ENCODE results near the gene ZNF846. TPM values are rescaled to one million over a fixed set of nuclear protein-coding genes. Genes with fewer than 3 reads are reported as not detected.
"Not testable (repeated sequence)": the region's sequence is repeated elsewhere in the genome, so short reads cannot be mapped to it uniquely, and the experiment has no call there.

ZNF846 gene
- total and polyA plus RNA-seq, 10 donors, result 4.8 to 24.0 (median 12.2) TPM

DNA sequence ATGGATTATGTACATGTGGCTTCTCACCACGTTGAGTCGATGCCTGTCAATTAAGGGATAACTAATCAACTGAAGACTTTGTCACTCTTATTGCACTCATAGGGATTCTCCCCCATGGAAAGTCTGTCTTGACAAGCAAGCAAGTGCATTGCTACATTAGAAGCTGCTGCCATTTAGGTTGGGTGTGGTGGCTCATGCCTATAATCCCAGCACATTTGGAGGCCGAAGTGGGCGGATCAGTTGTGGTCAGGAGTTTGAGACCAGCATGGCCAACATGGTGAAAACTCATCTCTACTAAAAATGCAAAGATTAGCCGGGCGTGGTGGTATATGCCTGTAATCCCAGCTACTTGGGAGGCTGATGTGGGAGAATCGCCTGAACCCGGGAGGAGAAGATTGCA is 18.3 kb upstream of the ZNF846 start:
- 93 to 98% (median 96%) methylated on average over 8 of the region's 8 CpGs for WGBS, 5 donors
- H3K27me3 ChIP-seq (replicated peaks in 1 of 7), result no peaks in the 10 kb centered on the region
- no peaks in the 10 kb centered on the region for H3K36me3 ChIP-seq
- no peak for DNase-seq
- TF ChIP-seq POLR2AphosphoS5 (IDR thresholded peaks at IDR 0.05) (no peak), POLR2A (IDR thresholded peaks at IDR 0.05) (no peak)
- TF ChIP-seq, protein P1, sequence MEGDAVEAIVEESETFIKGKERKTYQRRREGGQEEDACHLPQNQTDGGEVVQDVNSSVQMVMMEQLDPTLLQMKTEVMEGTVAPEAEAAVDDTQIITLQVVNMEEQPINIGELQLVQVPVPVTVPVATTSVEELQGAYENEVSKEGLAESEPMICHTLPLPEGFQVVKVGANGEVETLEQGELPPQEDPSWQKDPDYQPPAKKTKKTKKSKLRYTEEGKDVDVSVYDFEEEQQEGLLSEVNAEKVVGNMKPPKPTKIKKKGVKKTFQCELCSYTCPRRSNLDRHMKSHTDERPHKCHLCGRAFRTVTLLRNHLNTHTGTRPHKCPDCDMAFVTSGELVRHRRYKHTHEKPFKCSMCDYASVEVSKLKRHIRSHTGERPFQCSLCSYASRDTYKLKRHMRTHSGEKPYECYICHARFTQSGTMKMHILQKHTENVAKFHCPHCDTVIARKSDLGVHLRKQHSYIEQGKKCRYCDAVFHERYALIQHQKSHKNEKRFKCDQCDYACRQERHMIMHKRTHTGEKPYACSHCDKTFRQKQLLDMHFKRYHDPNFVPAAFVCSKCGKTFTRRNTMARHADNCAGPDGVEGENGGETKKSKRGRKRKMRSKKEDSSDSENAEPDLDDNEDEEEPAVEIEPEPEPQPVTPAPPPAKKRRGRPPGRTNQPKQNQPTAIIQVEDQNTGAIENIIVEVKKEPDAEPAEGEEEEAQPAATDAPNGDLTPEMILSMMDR (IDR thresholded peaks at IDR 0.05 in 8 of 11, conservative IDR thresholded peaks at IDR 0.05 in 3 of 11), result no peak
- intact Hi-C loops (cut with DNase I; ENCODE audit: low total_unique reads), result no loop called here
- H3K4me3 ChIP-seq, result peak overlapping the region in 2 of 8 donors; percentile 62 to 79
- no peaks in the 10 kb centered on the region for H3K9me3 ChIP-seq
- H3K4me1 ChIP-seq, result peaks cover 5 to 45% (median 26%) of the 10 kb centered on the region in 6 donors
- H3K27ac ChIP-seq, result peak overlapping the region in 6 of 8 donors; percentile 78 to 97 (median 96)

DNA sequence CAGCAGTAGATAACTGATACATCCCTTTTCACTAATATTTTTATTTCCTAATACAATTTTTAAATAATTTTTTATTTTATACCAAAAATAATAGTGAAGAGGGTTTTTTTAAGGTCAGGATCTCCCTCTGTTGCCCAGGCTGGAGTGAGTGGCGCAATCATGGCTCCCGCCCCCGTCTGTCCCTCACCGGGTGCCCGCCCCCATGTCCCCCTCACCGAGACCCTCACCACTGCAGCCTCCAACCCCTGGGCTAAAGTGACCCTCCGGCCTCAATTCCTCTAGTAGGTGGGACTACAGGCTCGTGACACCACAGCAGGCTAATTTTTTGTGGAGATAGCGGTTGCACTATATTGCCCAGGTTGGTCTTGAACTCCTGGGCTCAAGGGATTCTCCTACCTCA is 17.8 kb upstream of the ZNF846 start:
- Histone ChIP-seq H3K27me3 (replicated peaks in 1 of 7) (no peaks in the 10 kb centered on the region), H3K4me3 (peak overlapping the region; percentile 56 to 79 (median 63)), H3K4me1 (peaks cover 5 to 42% (median 24%) of the 10 kb centered on the region in 6 donors), H3K9me3 (no peaks in the 10 kb centered on the region), H3K27ac (peak overlapping the region; percentile 78 to 97 (median 96)), H3K36me3 (no peaks in the 10 kb centered on the region)
- intact Hi-C loops (cut with DNase I; ENCODE audit: low total_unique reads), result no loop called here
- WGBS, 5 donors, result 40 to 49% (median 42%) methylated on average over 9 of the region's 9 CpGs
- no peak for TF ChIP-seq POLR2AphosphoS5 (IDR thresholded peaks at IDR 0.05)
- TF ChIP-seq POLR2A (IDR thresholded peaks at IDR 0.05), result no peak
- DNase-seq, result peak; percentile 81

DNA sequence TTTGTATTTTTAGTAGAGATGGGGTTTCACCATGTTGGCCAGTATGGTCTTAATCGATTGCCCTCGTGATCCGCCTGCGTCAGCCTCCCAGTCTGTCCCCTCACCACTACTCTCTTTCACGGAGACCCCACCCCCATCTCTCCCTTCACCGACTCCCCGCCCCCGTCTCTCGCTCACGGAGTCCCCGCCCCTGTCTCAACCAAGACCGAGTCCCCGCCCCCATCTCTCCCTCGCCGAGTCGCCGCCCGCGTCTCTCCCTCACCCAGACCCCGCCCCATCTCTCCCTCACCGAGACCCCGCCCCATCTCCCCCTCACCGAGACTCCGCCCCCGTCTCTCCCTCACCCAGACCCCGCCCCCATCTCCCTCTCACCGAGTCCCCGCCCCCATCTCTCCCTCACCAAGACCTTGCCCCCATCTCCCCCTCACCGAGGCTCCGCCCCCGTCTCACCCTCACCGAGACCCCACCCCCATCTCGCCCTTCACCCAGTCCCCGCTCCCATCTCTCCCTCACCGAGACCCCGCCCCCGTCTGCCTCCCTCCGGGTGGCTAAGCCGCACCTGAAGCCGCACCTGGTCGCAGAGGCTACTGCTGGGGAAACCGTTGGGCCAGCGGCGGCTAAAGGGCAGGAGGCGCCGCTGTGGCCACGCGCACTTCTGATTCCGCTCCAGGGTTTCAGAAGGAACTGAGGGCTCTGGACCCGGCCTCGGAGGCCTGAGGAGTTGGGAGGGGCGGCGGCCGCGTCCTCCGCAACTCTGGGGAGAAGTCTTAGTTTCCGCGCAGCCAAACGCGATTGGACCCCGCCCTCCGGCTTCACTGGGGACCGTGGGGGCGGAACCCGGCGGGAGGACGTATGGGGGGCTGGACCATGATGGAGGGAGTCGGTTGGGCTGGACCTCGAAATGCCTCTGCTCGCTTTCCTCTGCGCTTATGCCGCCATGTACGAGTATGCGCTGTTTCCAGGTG is 17.1 kb upstream of the ZNF846 start:
- no peaks in the 10 kb centered on the region for H3K36me3 ChIP-seq
- peak; percentile 98 for DNase-seq
- intact Hi-C loops (cut with DNase I; ENCODE audit: low total_unique reads), result no loop called here
- peak overlapping the region; percentile 56 to 79 (median 63) for H3K4me3 ChIP-seq
- no peaks in the 10 kb centered on the region for H3K27me3 ChIP-seq (replicated peaks in 1 of 7)
- H3K4me1 ChIP-seq, result peaks cover 0 to 36% (median 19%) of the 10 kb centered on the region in 6 donors
- WGBS, 5 donors, result 1 to 3% (median 2%) methylated on average over 62 to 74 of the region's 74 CpGs
- TF ChIP-seq POLR2AphosphoS5 (IDR thresholded peaks at IDR 0.05) (peak; percentile 94 to 96 (median 95)), POLR2A (IDR thresholded peaks at IDR 0.05) (peak; percentile 36 to 79 (median 73))
- TF ChIP-seq, protein P1 (IDR thresholded peaks at IDR 0.05 in 8 of 11, conservative IDR thresholded peaks at IDR 0.05 in 3 of 11), result no peak
- H3K27ac ChIP-seq, result peak overlapping the region; percentile 78 to 97 (median 96)
- H3K9me3 ChIP-seq, result no peaks in the 10 kb centered on the region

DNA sequence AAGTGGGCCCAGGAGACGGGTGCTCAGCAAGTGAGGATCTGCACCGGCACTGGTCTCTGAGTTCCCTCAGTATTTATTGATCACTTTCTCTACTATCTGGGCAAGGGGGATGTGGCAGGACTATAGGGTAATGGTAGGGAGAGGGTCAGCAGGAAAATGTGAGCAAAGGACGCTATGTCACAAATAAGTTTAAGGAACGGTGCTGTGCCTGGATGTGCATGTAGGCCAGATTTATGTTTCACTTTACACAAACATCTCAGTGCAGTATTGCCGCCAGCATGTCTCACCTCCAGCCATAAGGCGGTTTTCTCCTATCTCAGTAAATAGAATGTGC is 15.6 kb upstream of the ZNF846 start:
- H3K4me3 ChIP-seq, result peak overlapping the region in 1 of 8 donors; percentile 79
- intact Hi-C loops (cut with DNase I; ENCODE audit: low total_unique reads); DNase-seq; H3K36me3 ChIP-seq; H3K27me3 ChIP-seq (replicated peaks in 1 of 7): not testable (repeated sequence)
- H3K27ac ChIP-seq, result peak overlapping the region in 3 of 8 donors; percentile 91 to 97 (median 97)
- peaks cover 0 to 28% (median 18%) of the 10 kb centered on the region in 6 donors for H3K4me1 ChIP-seq
- 91 to 95% (median 91%) methylated on average over 6 of the region's 6 CpGs for WGBS, 5 donors
- peaks cover 0 to 11% (median 4%) of the 10 kb centered on the region in 8 donors for H3K9me3 ChIP-seq

DNA sequence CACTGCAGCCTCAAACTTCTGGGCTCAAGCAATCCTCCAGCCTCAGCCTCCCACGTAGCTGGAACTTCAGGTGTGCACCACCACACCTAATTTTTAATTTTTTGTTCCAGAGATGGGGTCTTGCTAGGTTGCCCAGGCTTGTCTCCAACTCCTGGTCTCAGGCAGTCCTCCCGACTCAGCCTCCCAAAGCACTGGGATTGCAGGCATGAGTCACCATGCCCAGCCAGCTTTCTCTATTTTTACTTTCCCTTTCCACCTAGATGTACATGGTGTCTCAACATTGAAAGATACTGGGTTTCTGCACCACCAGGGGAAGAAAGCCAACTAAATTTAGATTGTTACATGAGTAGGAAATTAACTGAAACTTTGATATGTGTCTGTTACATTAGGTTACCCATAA is 13.8 kb upstream of the ZNF846 start:
- Histone ChIP-seq H3K4me3 (no peak overlapping the region), H3K4me1 (peaks cover 0 to 28% (median 18%) of the 10 kb centered on the region in 6 donors), H3K27ac (no peak overlapping the region), H3K9me3 (peaks cover 0 to 29% (median 21%) of the 10 kb centered on the region in 8 donors), H3K36me3 (no peaks in the 10 kb centered on the region), H3K27me3 (replicated peaks in 1 of 7) (no peaks in the 10 kb centered on the region)
- WGBS, 5 donors, result 91 to 98% (median 94%) methylated on average over 2 of the region's 2 CpGs
- no peak for DNase-seq
- intact Hi-C loops (cut with DNase I; ENCODE audit: low total_unique reads), result no loop called here
- TF ChIP-seq POLR2A (IDR thresholded peaks at IDR 0.05) (no peak), POLR2AphosphoS5 (IDR thresholded peaks at IDR 0.05) (no peak)
- TF ChIP-seq, protein P1 (IDR thresholded peaks at IDR 0.05 in 8 of 11, conservative IDR thresholded peaks at IDR 0.05 in 3 of 11), result no peak
